Measurements from ENCODE around the gene SEMA3E. TPM values are rescaled to one million over a fixed set of nuclear protein-coding genes. Genes with fewer than 3 reads are reported as not detected.

The SEMA3E gene
- total RNA-seq, 1 donor from 2014 or later, result not detected

- DNase-seq (ENCODE audit: low read depth, low spot score), result no peak
Measured at GRCh38 chr7:83355143-83355542, 293.8 kb downstream of the SEMA3E start.

- no peak for DNase-seq (ENCODE audit: low read depth, low spot score)
Measured at GRCh38 chr7:83347945-83348444, 300.9 kb downstream of the SEMA3E start.

GRCh38 chr7:83339907-83340306 lies 309.0 kb downstream of the SEMA3E start:
- no peak for DNase-seq (ENCODE audit: low read depth, low spot score)

- no peak for DNase-seq (ENCODE audit: low read depth, low spot score)
Measured at GRCh38 chr7:83338277-83338950, 310.5 kb downstream of the SEMA3E start.

- no peak for DNase-seq (ENCODE audit: low read depth, low spot score)
Measured at GRCh38 chr7:83337050-83337449, 311.9 kb downstream of the SEMA3E start.

- DNase-seq (ENCODE audit: low read depth, low spot score), result no peak
Measured at GRCh38 chr7:83326223-83326622, 322.7 kb downstream of the SEMA3E start.

GRCh38 chr7:83325083-83325482 lies 323.9 kb downstream of the SEMA3E start:
- DNase-seq (ENCODE audit: low read depth, low spot score), result no peak

- DNase-seq (ENCODE audit: low read depth, low spot score), result no peak
Measured at GRCh38 chr7:83324596-83324995, 324.3 kb downstream of the SEMA3E start.

- no peak for DNase-seq (ENCODE audit: low read depth, low spot score)
Measured at GRCh38 chr7:83321011-83321410, 327.9 kb downstream of the SEMA3E start.

- no peak for DNase-seq (ENCODE audit: low read depth, low spot score)
Measured at GRCh38 chr7:83313931-83314330, 335.0 kb downstream of the SEMA3E start.
